ENCODE data around the gene GPA33.

DNA sequence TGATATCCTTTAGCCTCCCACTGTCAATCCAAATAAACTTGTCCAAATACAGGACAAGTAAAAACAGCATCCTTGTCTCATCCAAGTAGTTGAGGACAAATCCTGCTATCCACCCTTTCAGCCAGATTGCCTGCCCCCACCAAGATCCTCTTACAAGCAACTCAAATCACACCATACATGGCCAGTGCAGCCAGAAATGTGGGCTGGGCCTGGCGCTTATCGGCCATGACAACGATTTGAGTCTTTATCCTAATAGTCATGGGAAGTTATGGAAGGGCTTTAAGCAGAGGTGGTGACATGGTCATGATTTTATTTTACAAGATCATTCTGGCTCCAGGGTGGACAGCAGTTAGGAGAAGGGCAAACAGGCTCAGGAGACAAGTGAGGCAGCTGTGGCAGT, 6.3 kb downstream of the GPA33 start:
- TF ChIP-seq, protein P1, sequence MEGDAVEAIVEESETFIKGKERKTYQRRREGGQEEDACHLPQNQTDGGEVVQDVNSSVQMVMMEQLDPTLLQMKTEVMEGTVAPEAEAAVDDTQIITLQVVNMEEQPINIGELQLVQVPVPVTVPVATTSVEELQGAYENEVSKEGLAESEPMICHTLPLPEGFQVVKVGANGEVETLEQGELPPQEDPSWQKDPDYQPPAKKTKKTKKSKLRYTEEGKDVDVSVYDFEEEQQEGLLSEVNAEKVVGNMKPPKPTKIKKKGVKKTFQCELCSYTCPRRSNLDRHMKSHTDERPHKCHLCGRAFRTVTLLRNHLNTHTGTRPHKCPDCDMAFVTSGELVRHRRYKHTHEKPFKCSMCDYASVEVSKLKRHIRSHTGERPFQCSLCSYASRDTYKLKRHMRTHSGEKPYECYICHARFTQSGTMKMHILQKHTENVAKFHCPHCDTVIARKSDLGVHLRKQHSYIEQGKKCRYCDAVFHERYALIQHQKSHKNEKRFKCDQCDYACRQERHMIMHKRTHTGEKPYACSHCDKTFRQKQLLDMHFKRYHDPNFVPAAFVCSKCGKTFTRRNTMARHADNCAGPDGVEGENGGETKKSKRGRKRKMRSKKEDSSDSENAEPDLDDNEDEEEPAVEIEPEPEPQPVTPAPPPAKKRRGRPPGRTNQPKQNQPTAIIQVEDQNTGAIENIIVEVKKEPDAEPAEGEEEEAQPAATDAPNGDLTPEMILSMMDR (IDR thresholded peaks at IDR 0.05) = no peak
- TF ChIP-seq POLR2A (IDR thresholded peaks at IDR 0.05) = no peak
